Measurements from ENCODE around the gene CLEC4M.
"Not testable (repeated sequence)": the region's sequence is repeated elsewhere in the genome, so short reads cannot be mapped to it uniquely, and the experiment has no call there.

Gene CLEC4M

DNA sequence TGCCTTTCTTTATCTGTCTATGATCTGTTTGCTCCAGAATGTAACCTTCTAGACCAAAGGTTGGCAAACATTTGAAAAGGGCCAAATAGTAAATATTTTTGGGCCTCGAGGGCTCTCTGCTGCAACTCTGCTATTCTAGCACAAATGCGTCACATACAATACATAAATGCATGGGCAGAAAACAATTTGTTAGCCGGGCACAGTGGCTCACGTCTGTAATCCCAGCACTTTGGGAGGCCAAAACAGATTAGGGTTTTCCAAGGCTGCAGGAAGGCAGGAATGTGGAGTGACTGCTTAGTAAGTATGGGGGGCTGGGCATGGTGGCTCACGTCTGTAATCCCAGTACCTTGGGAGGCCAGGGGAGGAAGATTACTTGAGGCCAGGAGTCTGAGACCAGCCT, 45.1 kb downstream of the CLEC4M start:
- no peak for DNase-seq (ENCODE audit: low read depth in 2 of 2)

- no peak for DNase-seq (ENCODE audit: low read depth in 2 of 2)
These were observed 48.9 kb downstream of the CLEC4M start for GRCh38 chr19:7811989-7812388.

DNA sequence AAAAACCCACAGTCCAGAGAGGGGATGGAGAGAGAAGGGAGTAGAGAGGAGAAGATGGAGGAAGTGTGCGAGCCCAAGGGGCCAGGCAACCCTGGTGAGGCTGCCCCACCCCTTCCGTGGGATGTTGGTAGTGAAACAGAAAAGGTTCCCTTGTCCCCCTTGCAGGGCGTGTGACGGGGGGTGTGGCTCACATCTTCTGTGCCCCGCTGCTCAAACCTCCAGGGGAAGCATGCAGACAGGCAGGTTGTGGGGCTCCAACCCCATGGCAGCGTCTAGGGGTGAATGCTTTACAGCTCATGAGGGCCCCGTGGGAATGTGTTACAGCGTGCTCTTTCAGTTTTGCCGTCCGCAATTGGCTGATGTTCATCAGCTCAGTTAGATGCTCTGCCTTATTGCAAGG, 52.3 kb downstream of the CLEC4M start:
- DNase-seq (ENCODE audit: low read depth in 2 of 2) = no peak

DNA sequence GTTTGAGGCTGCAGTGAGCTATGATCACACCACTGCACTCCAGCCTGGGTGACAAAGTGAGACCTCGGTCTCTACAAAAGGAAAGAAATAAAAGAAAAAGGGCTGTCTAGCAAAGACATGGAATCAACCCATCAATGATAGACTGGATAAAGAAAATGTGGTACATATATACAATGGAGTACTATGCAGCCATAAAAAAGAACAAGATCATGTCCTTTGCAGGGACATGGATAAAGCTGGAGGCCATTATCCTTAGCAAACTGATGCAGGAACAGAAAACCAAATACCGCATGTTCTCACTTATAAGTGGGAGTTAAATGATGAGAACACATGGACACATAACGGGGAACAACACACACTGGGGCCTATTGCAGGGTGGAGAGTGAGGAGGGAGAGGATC, 53.0 kb downstream of the CLEC4M start:
- DNase-seq (ENCODE audit: low read depth in 2 of 2) = not testable (repeated sequence)

GRCh38 chr19:7817801-7818200, 54.8 kb downstream of the CLEC4M start:
- DNase-seq (ENCODE audit: low read depth in 2 of 2) = no peak

GRCh38 chr19:7818806-7819205, 55.8 kb downstream of the CLEC4M start:
- DNase-seq (ENCODE audit: low read depth in 2 of 2) = no peak

Measured in stimulated activated CD4-positive, alpha-beta T cell treated with anti-CD3 and anti-CD28 coated beads, Interleukin-12 subunit alpha, Interleukin-12 subunit beta, amount 100 ng/mL, for 24 hours (primary cell).